CD4-positive, alpha-beta T cell (primary cell): ENCODE results near the gene DACT3. TPM values are rescaled to one million over a fixed set of nuclear protein-coding genes. Genes with fewer than 3 reads are reported as not detected.
A peak's percentile ranks its signal among the peaks of the same experiment; 100 is the strongest.

Experiments
- ATAC-seq: fragments of 200-7000 bp; cut with Tn5 transposase; one replicate; pipeline ENCODE4 v1.10.0; 2022; ENCODE audit warnings: mild to moderate bottlenecking; ENCODE audit not compliant: poor library complexity
- CTCF ChIA-PET: fragments of 350-600 bp; sonication (Branson Sonifier 250); formaldehyde crosslinking; loops from one replicate; lab custom pipeline; 2021; ENCODE audit warnings: antibody characterized with exemption, inconsistent platforms; lab: Charles Lee
- POLR2A ChIA-PET: fragments of 350-600 bp; sonication (Branson Sonifier 250); formaldehyde crosslinking; loops from one replicate; lab custom pipeline; 2021; ENCODE audit warnings: antibody characterized with exemption, inconsistent platforms; lab: Charles Lee
- DNase-seq, 14 experiments: peaks; one replicate each; pipeline ENCODE4 v3.0.0-alpha.2; 2013 to 2020; ENCODE audit warnings: mixed read lengths in 2 of 14
- H3K27ac ChIP-seq, 2 donors: one replicate each; pipeline versions ENCODE4 v1.5.1 to v1.7.0; 2013; ENCODE audit warnings: low read length in 2 of 2, low read depth in 1 of 2, mild to moderate bottlenecking in 1 of 2
- H3K27me3 ChIP-seq, 2 experiments: 1 replicate in 1 of 2; 2 replicates in 1 of 2; pipeline versions ENCODE4 v1.6.1 to v1.7.0; 2013; ENCODE audit warnings: low read length in 2 of 2, control low read depth in 1 of 2, mild to moderate bottlenecking in 1 of 2, moderate library complexity in 1 of 2; ENCODE audit not compliant: insufficient read depth in 2 of 2, control insufficient read depth in 1 of 2
- H3K36me3 ChIP-seq: one replicate; pipeline ENCODE4 v1.6.1; 2013; ENCODE audit warnings: low read length, control low read depth; ENCODE audit not compliant: insufficient read depth
- H3K4me1 ChIP-seq: one replicate; pipeline ENCODE4 v1.6.1; 2013; ENCODE audit warnings: low read length, control low read depth; ENCODE audit not compliant: insufficient read depth
- H3K4me3 ChIP-seq: one replicate; pipeline ENCODE4 v1.5.1; 2013; ENCODE audit warnings: mild to moderate bottlenecking, low read length, moderate library complexity
- H3K9me3 ChIP-seq, 2 experiments: 1 replicate in 1 of 2; 2 replicates in 1 of 2; pipeline versions ENCODE4 v1.6.1 to v1.7.0; 2013; ENCODE audit warnings: low read length in 2 of 2, mild to moderate bottlenecking in 2 of 2, control low read depth in 1 of 2, moderate library complexity in 1 of 2; ENCODE audit not compliant: control insufficient read depth in 1 of 2, insufficient read depth in 1 of 2
- H3K27ac Mint-ChIP-seq: one replicate; pipeline ENCODE4 v1.8.0; 2020; ENCODE audit warnings: mixed read lengths
- H3K27me3 Mint-ChIP-seq: one replicate; pipeline ENCODE4 v1.8.0; 2021; ENCODE audit warnings: mixed read lengths
- H3K36me3 Mint-ChIP-seq: one replicate; pipeline ENCODE4 v1.8.0; 2021; ENCODE audit warnings: low read depth, mixed read lengths
- H3K4me1 Mint-ChIP-seq: one replicate; pipeline ENCODE4 v1.8.0; 2021; ENCODE audit warnings: low read depth, mixed read lengths
- H3K4me3 Mint-ChIP-seq: one replicate; pipeline ENCODE4 v1.8.0; 2020; ENCODE audit warnings: mild to moderate bottlenecking, mixed read lengths
- H3K9me3 Mint-ChIP-seq: one replicate; pipeline ENCODE4 v1.8.0; 2020; ENCODE audit warnings: mixed read lengths
- intact Hi-C, 2 experiments: fragments of 100-400 bp; cut with DNase I in 1 of 2; cut with micrococcal nuclease in 1 of 2; formaldehyde crosslinking; loops; one replicate each; pipeline versions ENCODE4 v1.15.1 to v1.9.0; 2023 to 2025; cut with DNase I, micrococcal nuclease
- total RNA-seq, 174 experiments: library from RNA in 2 of 174; stranded (reverse) in 2 of 174; gene quantifications; one replicate each; pipeline ENCODE4 v1.2.3 and lab custom pipeline; 2021 to 2026
- TF ChIP-seq, protein P1 (sequence below): fragments of 200-600 bp; IDR thresholded peaks from one replicate; pipeline ENCODE4 v1.8.0; 2022; ENCODE audit warnings: antibody characterized with exemption, mild to moderate bottlenecking

The DACT3 gene
- total RNA-seq, 2 experiments from 2014 or later, result 0.11 TPM

DNA sequence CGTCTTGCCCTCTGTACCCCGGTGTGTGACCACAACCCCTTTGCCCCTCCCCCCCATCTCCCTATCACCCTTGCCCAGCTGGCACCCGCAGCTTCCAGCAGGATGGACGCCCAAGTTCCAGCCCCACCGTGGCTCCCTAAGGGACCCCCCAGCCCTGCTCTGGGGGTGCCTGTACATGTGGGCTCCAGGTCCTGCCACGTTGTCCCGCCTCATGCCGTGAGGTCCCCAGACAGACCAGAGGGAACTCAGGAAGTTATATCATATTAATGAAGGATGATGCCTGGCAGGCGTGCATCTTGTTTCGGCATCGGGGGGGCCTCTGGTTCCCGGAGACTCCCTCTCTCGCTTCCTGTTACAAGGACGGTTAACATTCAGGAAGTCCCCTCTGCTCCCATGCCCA, 34.5 kb downstream of the DACT3 start:
- intact Hi-C loops, result no loop called here
- H3K27me3 ChIP-seq, result no peaks in the 10 kb centered on the region
- Mint-ChIP-seq H3K9me3 (no peaks in the 10 kb centered on the region), H3K27me3 (no peaks in the 10 kb centered on the region), H3K27ac (no peak overlapping the region), H3K4me1 (peaks cover 31% of the 10 kb centered on the region), H3K36me3 (no peaks in the 10 kb centered on the region), H3K4me3 (no peak overlapping the region)
- ChIA-PET CTCF (interaction anchor here (2.7 kb wide), 1 partner anchor 12 kb away, joined by 7 read pairs; no protein-coding TSS in a partner anchor), POLR2A (no interaction called here)
- H3K4me3 ChIP-seq, result no peak overlapping the region
- ATAC-seq (no peak), DNase-seq (peak in 1 of 14 experiments; percentile 44)
- H3K9me3 ChIP-seq, result no peaks in the 10 kb centered on the region
- H3K27ac ChIP-seq, result no peak overlapping the region
- no peaks in the 10 kb centered on the region for H3K36me3 ChIP-seq
- TF ChIP-seq, protein P1, sequence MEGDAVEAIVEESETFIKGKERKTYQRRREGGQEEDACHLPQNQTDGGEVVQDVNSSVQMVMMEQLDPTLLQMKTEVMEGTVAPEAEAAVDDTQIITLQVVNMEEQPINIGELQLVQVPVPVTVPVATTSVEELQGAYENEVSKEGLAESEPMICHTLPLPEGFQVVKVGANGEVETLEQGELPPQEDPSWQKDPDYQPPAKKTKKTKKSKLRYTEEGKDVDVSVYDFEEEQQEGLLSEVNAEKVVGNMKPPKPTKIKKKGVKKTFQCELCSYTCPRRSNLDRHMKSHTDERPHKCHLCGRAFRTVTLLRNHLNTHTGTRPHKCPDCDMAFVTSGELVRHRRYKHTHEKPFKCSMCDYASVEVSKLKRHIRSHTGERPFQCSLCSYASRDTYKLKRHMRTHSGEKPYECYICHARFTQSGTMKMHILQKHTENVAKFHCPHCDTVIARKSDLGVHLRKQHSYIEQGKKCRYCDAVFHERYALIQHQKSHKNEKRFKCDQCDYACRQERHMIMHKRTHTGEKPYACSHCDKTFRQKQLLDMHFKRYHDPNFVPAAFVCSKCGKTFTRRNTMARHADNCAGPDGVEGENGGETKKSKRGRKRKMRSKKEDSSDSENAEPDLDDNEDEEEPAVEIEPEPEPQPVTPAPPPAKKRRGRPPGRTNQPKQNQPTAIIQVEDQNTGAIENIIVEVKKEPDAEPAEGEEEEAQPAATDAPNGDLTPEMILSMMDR, result no peak
- peaks cover 43% of the 10 kb centered on the region for H3K4me1 ChIP-seq

DNA sequence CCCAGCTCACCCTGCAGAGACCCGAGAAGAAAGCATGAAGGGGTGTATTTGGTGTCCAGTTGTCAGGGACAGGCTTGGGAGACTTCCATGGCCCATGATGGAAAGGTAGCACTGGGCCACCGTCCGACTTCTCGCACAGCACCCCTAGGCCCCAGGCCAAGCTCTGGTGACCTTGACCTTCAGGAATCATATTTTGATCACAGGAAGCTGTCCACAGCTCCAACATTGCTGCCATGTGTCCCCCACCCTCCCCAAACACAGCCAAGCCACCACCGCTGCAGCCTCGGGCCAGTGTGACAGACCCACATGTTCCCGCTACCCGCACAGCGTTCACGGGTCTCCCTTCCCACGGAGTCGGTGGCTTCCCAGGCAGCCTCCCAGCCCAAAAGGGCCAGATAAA, 35.3 kb downstream of the DACT3 start:
- no peak overlapping the region for H3K27ac ChIP-seq
- no peak for ATAC-seq
- H3K9me3 ChIP-seq, result no peaks in the 10 kb centered on the region
- intact Hi-C loops, result no loop called here
- H3K4me1 Mint-ChIP-seq, result peaks cover 33% of the 10 kb centered on the region
- H3K4me1 ChIP-seq, result peaks cover 50% of the 10 kb centered on the region
- no peaks in the 10 kb centered on the region for H3K9me3 Mint-ChIP-seq
- no peaks in the 10 kb centered on the region for H3K27me3 ChIP-seq
- DNase-seq, result no peak
- POLR2A ChIA-PET, result interaction anchor here (1.2 kb wide), 1 partner anchor 14 kb away, joined by 4 read pairs; no protein-coding TSS in a partner anchor
- TF ChIP-seq, protein P1, result no peak
- CTCF ChIA-PET, result interaction anchor here (1.3 to 2.7 kb wide), 2 partner anchors 11 to 12 kb away, joined by 3 to 7 read pairs; no protein-coding TSS in a partner anchor
- peak overlapping the region; percentile 71 for H3K27ac Mint-ChIP-seq
- H3K27me3 Mint-ChIP-seq, result no peaks in the 10 kb centered on the region
- H3K36me3 ChIP-seq, result no peaks in the 10 kb centered on the region
- H3K36me3 Mint-ChIP-seq, result no peaks in the 10 kb centered on the region
- H3K4me3 Mint-ChIP-seq, result no peak overlapping the region
- no peak overlapping the region for H3K4me3 ChIP-seq

DNA sequence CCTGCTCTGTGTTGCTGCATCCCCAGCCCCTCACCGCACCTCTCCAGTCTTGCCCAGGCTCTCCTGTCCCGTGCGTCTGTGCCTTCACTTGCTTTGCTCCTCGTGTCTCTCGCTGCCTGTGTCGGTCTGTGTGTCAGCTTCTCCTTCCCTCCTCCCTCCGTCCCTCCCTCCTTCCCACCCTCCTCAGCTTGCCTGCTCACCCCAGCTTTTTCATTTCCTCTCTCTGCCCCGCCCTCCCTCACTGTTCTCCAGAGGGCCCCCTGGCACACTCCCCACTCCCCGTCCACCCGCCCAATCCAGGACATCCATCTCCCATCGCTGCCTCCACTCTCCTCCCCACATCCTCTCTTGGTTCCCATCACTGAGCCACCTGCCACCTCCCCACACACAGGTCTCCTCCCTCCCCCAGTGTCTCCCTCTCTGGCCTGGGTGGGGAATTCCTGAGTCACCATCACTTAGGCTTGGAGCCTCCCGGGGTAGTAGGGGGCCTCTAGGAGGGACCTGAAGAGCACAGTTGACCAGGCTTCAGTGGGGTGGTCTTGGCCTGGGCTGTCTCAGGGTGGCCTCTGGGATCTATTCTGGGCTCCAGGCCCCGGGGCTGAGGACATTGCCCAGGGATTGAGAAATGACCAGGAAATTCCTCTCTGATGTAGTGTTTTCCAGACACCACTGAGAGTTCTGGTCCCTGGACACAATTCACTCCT, 35.9 kb downstream of the DACT3 start, which contains the start of gene PTGIR:
TSS of gene PTGIR (minus strand) at position 132 of the 704 bp plus-strand sequence. CDS start 864 bp downstream, outside the sequence.
- Mint-ChIP-seq H3K4me3 (peak within 1 kb of the TSS; percentile 62), H3K27me3 (no peaks in the 10 kb centered on the region), H3K9me3 (no peaks in the 10 kb centered on the region), H3K36me3 (no peaks in the 10 kb centered on the region), H3K4me1 (peaks cover 38% of the 10 kb centered on the region), H3K27ac (peak within 1 kb of the TSS; percentile 71)
- DNase-seq, result peak in 3 of 14 experiments; percentile 46 to 58 (median 52)
- Histone ChIP-seq H3K27me3 (no peaks in the 10 kb centered on the region), H3K27ac (peak within 1 kb of the TSS in 1 of 2 donors; percentile 17), H3K4me3 (peak within 1 kb of the TSS; percentile 22), H3K36me3 (no peaks in the 10 kb centered on the region), H3K9me3 (no peaks in the 10 kb centered on the region), H3K4me1 (peaks cover 56% of the 10 kb centered on the region)
- ChIA-PET CTCF (interaction anchor here (1.3 kb wide), 1 partner anchor 10 kb away, joined by 3 read pairs; no protein-coding TSS in a partner anchor), POLR2A (interaction anchor here (1.2 kb wide), 2 partner anchors 13 kb away, joined by 3 to 4 read pairs; no protein-coding TSS in a partner anchor)
- TF ChIP-seq, protein P1, result no peak
- intact Hi-C loops, result no loop called here
- ATAC-seq, result peak; percentile 35
